Astrocyte of the hippocampus (primary cell): ENCODE data around the gene ANKDD1B.

Experiments
- DNase-seq: peaks from one replicate; pipeline ENCODE4 v3.0.0; 2011; ENCODE audit warnings: low read depth, low spot score

ANKDD1B gene

GRCh38 chr5:75706016-75706415, 94.8 kb downstream of the ANKDD1B start:
- DNase-seq: peak; percentile 12

DNA sequence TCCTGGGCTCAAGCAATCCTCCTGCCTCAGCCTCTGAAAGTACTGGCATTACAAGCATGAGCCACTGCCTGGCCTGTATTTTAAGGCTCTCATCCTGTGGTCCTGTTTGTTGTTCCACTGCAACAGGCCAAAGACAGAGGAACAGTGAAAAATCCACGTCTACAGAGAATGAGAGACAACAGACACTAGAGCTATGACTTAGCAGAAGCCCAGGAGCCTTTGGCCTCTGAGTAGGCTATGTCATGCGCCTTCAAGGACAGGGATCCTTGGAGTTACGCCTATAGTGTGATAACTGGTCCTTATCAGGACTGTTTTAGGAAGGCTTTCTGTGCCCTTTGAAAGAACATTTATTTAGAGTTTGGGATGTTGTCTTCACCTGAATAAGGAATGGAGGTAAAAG, 95.5 kb downstream of the ANKDD1B start:
- no peak for DNase-seq

DNA sequence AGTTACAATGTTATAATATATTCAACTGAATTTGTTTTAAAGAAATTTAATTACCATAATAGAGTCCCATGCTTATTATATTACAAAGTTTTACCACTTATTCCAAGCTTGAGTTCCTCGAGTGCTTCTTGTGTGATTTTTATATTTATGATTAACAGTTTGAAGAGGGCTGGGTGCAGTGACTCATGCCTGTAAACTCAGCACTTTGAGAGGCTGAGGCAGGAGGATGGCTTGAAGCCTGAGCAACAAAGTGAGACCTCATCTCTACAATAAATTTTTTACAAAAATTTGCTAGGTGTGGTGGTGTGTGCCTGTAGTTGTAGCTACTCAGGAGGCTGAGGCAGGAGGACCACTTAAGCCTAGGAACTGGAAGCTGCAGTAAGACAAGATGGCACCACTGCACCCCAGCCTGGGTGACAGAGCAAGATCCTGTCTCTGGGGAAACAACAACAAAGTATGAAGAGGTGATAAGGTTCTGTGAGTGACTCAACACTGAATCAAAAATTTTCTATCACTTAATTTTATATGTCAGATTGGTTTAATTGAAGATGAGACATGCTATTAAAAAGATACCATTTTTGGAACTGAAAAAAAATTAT, 96.8 kb downstream of the ANKDD1B start:
- no peak for DNase-seq

GRCh38 chr5:75710637-75711036, 99.4 kb downstream of the ANKDD1B start:
- DNase-seq: no peak

GRCh38 chr5:75711151-75711550, 99.9 kb downstream of the ANKDD1B start:
- DNase-seq: no peak

DNA sequence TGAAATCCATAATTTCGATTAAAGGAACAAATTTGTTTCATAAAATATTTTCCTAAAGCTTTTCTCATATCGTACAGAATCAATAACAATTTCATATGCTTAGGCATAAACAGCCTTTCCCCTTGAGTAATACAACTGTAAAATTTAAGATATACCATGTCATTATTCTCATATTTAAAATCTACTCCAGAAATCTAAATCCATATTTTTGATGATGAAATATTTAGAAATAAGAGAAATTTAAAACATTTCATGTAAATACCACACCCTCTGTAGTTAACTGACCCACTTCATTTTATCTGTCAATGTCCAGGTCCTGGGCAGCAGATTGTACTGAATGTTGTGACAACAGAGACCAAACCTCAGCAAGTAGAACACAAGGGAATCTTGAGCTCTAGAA, 100.8 kb downstream of the ANKDD1B start:
- DNase-seq: no peak

DNA sequence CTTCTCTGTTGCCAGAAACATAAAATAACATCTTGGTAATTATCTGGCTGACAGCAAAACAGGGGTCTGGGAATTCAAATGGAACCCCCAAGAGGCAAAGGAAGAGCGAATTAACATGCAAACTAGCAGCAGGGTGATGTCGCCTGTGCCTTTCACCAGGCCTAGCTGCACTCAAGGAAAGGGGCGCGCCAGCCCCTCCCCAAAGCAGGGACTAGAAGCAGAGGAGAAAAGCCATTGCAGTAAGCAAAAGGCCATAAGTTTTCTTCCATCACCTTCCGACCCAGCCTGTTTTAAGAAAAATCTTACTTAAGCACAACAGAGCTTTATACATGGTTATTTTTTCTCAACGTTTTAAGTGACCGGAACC, 105.4 kb downstream of the ANKDD1B start:
- DNase-seq: no peak

DNA sequence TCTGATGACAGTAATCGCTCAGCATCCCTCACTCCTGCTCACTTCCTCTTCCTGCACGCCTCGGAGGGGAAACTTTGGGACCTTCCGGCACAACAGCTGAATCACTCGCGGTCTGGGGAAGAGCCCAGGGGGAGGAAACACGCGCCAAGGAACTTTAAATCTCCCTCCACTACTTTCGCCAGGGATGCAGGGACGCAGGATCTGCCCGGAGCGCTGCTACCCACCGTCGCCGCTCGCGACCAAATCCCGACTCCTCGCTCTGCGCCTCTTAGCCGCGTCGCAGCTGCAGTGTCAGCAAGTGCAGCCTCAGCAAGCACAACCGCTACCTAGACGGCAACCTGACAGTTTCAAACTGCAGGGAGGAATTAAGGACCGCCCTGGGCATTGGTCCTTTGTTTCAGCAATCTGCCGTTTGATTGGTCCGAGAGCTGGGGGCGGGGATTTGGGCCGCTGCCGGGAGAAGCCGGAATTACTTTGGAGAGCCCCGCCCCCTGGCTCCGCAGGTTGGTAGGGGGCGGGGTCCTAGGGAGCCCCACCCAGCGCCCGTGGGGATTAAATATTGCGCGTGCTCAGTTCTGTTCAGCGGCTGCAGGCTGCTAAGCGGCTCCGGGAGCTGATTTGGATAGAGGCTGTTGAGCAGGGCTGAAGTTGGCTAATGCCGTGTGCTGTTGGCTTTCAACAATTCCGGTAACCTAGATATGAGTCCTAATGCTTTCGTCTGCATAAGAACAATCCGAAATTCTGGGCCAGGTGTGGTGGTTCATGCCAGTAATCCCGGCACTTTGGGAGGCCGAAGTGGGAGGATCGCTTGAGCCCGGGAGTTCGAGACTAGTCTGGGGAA, 106.0 kb downstream of the ANKDD1B start, which contains the start of gene POC5:
TSS of gene POC5 (minus strand) at position 356 of the 841 bp plus-strand sequence. CDS start 4,500 bp downstream, outside the sequence.
- peak; percentile 98 for DNase-seq

- no peak for DNase-seq
These were observed 109.6 kb downstream of the ANKDD1B start for GRCh38 chr5:75720882-75721281.
